SK-N-SH treated with all-trans-retinoic acid at 6 μM for 48 hours (cell line): ENCODE results near the gene ARHGEF37.

Experiments used
- ATAC-seq: fragments of 200-7000 bp; cut with Tn5 transposase; 3 replicates; pipeline ENCODE4 v1.9.1; 2020; ENCODE audit warnings: mild to moderate bottlenecking, moderate library complexity
- ARNTL ChIP-seq: fragments of 450-650 bp; formaldehyde crosslinking; IDR thresholded peaks from 2 replicates; pipeline ENCODE4 v1.5.0; 2020; ENCODE audit warnings: low read depth, mild to moderate bottlenecking, moderate library complexity, borderline replicate concordance
- BACH2 ChIP-seq: fragments of 250-450 bp; sonication (Bioruptor Pico); IDR thresholded peaks from 2 replicates; pipeline ENCODE4 v1.9.0; 2021; ENCODE audit warnings: mild to moderate bottlenecking, borderline replicate concordance
- CREB5 ChIP-seq: fragments of 250-450 bp; sonication (Bioruptor Pico); IDR thresholded peaks from 2 replicates; pipeline ENCODE4 v1.5.1; 2020; ENCODE audit warnings: low read depth, mild to moderate bottlenecking, moderate library complexity
- CSRNP3 ChIP-seq: fragments of 250-450 bp; sonication (Bioruptor Pico); IDR thresholded peaks from 2 replicates; pipeline ENCODE4 v1.5.1; 2021; ENCODE audit warnings: mild to moderate bottlenecking, moderate library complexity
- ESRRG ChIP-seq: fragments of 250-450 bp; sonication (Bioruptor Pico); IDR thresholded peaks from 2 replicates; pipeline ENCODE4 v1.6.1; 2021; ENCODE audit warnings: mild to moderate bottlenecking
- GLIS3 ChIP-seq: fragments of 250-450 bp; sonication (Bioruptor Pico); IDR thresholded peaks from 2 replicates; pipeline ENCODE4 v1.5.0; 2020; ENCODE audit warnings: mild to moderate bottlenecking, moderate library complexity
- OSR1 ChIP-seq: fragments of 250-450 bp; sonication (Bioruptor Pico); IDR thresholded peaks from 2 replicates; pipeline ENCODE4 v1.8.0; 2022; ENCODE audit warnings: moderate library complexity, mild to moderate bottlenecking, inconsistent platforms
- PATZ1 ChIP-seq: fragments of 250-450 bp; sonication (Bioruptor Pico); IDR thresholded peaks from 2 replicates; pipeline ENCODE4 v1.8.0; 2020; ENCODE audit warnings: mild to moderate bottlenecking, moderate library complexity, borderline replicate concordance
- POU6F1 ChIP-seq: fragments of 250-450 bp; sonication (Bioruptor Pico); IDR thresholded peaks from 2 replicates; pipeline ENCODE4 v1.8.0; 2021; ENCODE audit warnings: low read depth, mild to moderate bottlenecking, moderate library complexity, borderline replicate concordance
- PPARA ChIP-seq: fragments of 250-450 bp; sonication (Bioruptor Pico); IDR thresholded peaks from 2 replicates; pipeline ENCODE4 v1.5.0; 2020; ENCODE audit warnings: mild to moderate bottlenecking, borderline replicate concordance
- RARB ChIP-seq: fragments of 250-450 bp; sonication (Bioruptor Pico); IDR thresholded peaks from 2 replicates; pipeline ENCODE4 v1.8.0; 2021; ENCODE audit warnings: mild to moderate bottlenecking, moderate library complexity
- SNAI2 ChIP-seq: fragments of 250-450 bp; sonication (Bioruptor Pico); IDR thresholded peaks from 2 replicates; pipeline ENCODE4 v1.5.0; 2020; ENCODE audit warnings: mild to moderate bottlenecking, moderate library complexity
- TCF4 ChIP-seq: fragments of 250-450 bp; sonication (Bioruptor Pico); IDR thresholded peaks from 2 replicates; pipeline ENCODE4 v1.8.0; 2021; ENCODE audit warnings: mild to moderate bottlenecking, moderate library complexity, borderline replicate concordance
- TOX ChIP-seq: fragments of 250-450 bp; sonication (Bioruptor Pico); IDR thresholded peaks from 2 replicates; pipeline ENCODE4 v1.8.0; 2021; ENCODE audit warnings: mild to moderate bottlenecking, moderate library complexity, borderline replicate concordance
- TSHZ2 ChIP-seq: fragments of 250-450 bp; sonication (Bioruptor Pico); IDR thresholded peaks from 2 replicates; pipeline ENCODE4 v1.5.0; 2020; ENCODE audit warnings: mild to moderate bottlenecking, moderate library complexity
- ZC3H10 ChIP-seq: fragments of 250-450 bp; sonication (Bioruptor Pico); IDR thresholded peaks from 2 replicates; pipeline ENCODE4 v1.5.1; 2021; ENCODE audit warnings: mild to moderate bottlenecking, moderate library complexity
- ZFP3 ChIP-seq: fragments of 250-450 bp; sonication (Bioruptor Pico); IDR thresholded peaks from 2 replicates; pipeline ENCODE4 v1.5.0; 2020; ENCODE audit warnings: mild to moderate bottlenecking, moderate library complexity
- ZFP30 ChIP-seq: fragments of 450-650 bp; formaldehyde crosslinking; IDR thresholded peaks from 2 replicates; pipeline ENCODE4 v1.5.0; 2022; ENCODE audit warnings: mild to moderate bottlenecking, moderate library complexity
- ZNF565 ChIP-seq: fragments of 450-650 bp; formaldehyde crosslinking; conservative IDR thresholded peaks from 2 replicates; pipeline ENCODE4 v1.5.0; 2020; ENCODE audit warnings: low read depth, mild to moderate bottlenecking, moderate library complexity
- ZNF70 ChIP-seq: fragments of 450-650 bp; formaldehyde crosslinking; IDR thresholded peaks from 2 replicates; pipeline ENCODE4 v1.5.0; 2020; ENCODE audit warnings: mild to moderate bottlenecking, moderate library complexity
- ZNF8 ChIP-seq: fragments of 450-650 bp; formaldehyde crosslinking; IDR thresholded peaks from 2 replicates; pipeline ENCODE4 v1.5.0; 2020; ENCODE audit warnings: mild to moderate bottlenecking, moderate library complexity

ARHGEF37 gene

GRCh38 chr5:149633476-149634350, 52.4 kb downstream of the ARHGEF37 start:
- TF ChIP-seq SNAI2 (CRISPR knock-in tag) (no peak), OSR1 (CRISPR knock-in tag) (no peak), ZNF70 (CRISPR knock-in tag) (no peak), POU6F1 (CRISPR knock-in tag) (no peak)

GRCh38 chr5:149635394-149635793, 54.1 kb downstream of the ARHGEF37 start:
- no peak for TF ChIP-seq ARNTL
- no peak for TF ChIP-seq ZFP30 (CRISPR knock-in tag)
- no peak for TF ChIP-seq ZNF8 (CRISPR knock-in tag)
- TF ChIP-seq ZNF565 (CRISPR knock-in tag): no peak
- TF ChIP-seq CSRNP3 (CRISPR knock-in tag): no peak
- TF ChIP-seq PATZ1: no peak
- no peak for TF ChIP-seq SNAI2 (CRISPR knock-in tag)
- ATAC-seq: no peak

More at GRCh38 chr5:149633476-149634350, 52.4 kb downstream of the ARHGEF37 start:
- ATAC-seq: no peak

GRCh38 chr5:149636191-149636860, 55.0 kb downstream of the ARHGEF37 start:
- ATAC-seq: no peak
- TF ChIP-seq ESRRG (CRISPR knock-in tag) (no peak), TCF4 (CRISPR knock-in tag) (no peak), TSHZ2 (CRISPR knock-in tag) (no peak), RARB (CRISPR knock-in tag) (no peak), ZC3H10 (CRISPR knock-in tag) (no peak), POU6F1 (CRISPR knock-in tag) (no peak), BACH2 (no peak), ZFP3 (CRISPR knock-in tag) (no peak)

GRCh38 chr5:149636861-149637246, 55.6 kb downstream of the ARHGEF37 start:
- ATAC-seq: peak; percentile 93
- TF ChIP-seq CREB5: no peak
- TF ChIP-seq ZNF565 (CRISPR knock-in tag): no peak
- no peak for TF ChIP-seq RARB (CRISPR knock-in tag)
- TF ChIP-seq GLIS3 (CRISPR knock-in tag): no peak
- no peak for TF ChIP-seq CSRNP3 (CRISPR knock-in tag)
- no peak for TF ChIP-seq TCF4 (CRISPR knock-in tag)
- no peak for TF ChIP-seq PPARA (CRISPR knock-in tag)
- no peak for TF ChIP-seq TOX (CRISPR knock-in tag)
- no peak for TF ChIP-seq ZNF70 (CRISPR knock-in tag)
